A673 (cell line): ENCODE results near the gene RPL26.

Experiments used
- CTCF ChIP-seq: fragments of 300-800, 200-600 bp; sonication (generic); conservative IDR thresholded peaks from 2 replicates; pipeline ENCODE4 v1.5.1; 2017; ENCODE audit warnings: low read depth, mild to moderate bottlenecking, antibody characterized with exemption, low read length, moderate library complexity, mixed read lengths
- EZH2 ChIP-seq: fragments of 200-600 bp; sonication (generic); IDR thresholded peaks from 2 replicates; pipeline ENCODE4 v1.6.1; 2017; ENCODE audit warnings: borderline replicate concordance, low read depth, mild to moderate bottlenecking, mixed read lengths, antibody characterized with exemption, low read length; ENCODE audit not compliant: poor library complexity, severe bottlenecking

- TF ChIP-seq CTCF (no peak), EZH2 (no peak)
Measured at GRCh38 chr17:8357910-8358309, 25.1 kb downstream of the RPL26 start.
